GM23338 (cell line): ENCODE data around the gene SLC25A6. TPM values are rescaled to one million over a fixed set of nuclear protein-coding genes. Genes with fewer than 3 reads are reported as not detected.
"Not testable (repeated sequence)": the region's sequence is repeated elsewhere in the genome, so short reads cannot be mapped to it uniquely, and the experiment has no call there.

Experiments
- ATAC-seq: fragments of 200-7000 bp; cut with Tn5 transposase; 3 replicates; pipeline ENCODE4 v1.9.1; 2020
- DNase-seq: peaks from one replicate; pipeline ENCODE4 v3.0.0-alpha.2; 2015; ENCODE audit warnings: low spot score
- H2AFZ ChIP-seq: fragments of 200-600 bp; sonication (generic); 2 replicates; pipeline ENCODE4 v1.8.0; 2016; ENCODE audit warnings: antibody characterized with exemption, mild to moderate bottlenecking, moderate library complexity
- H3F3A ChIP-seq: fragments of 200-600 bp; sonication (generic); replicated peaks from 2 replicates; pipeline ENCODE4 v1.8.0; 2017; ENCODE audit warnings: antibody characterized with exemption, mixed run types, low read depth
- H3K27ac ChIP-seq: fragments of 200-600 bp; sonication (generic); 2 replicates; pipeline ENCODE4 v1.6.1; 2016; ENCODE audit warnings: low read depth
- H3K27me3 ChIP-seq: fragments of 200-600 bp; sonication (generic); 2 replicates; pipeline ENCODE4 v1.8.0; 2016; ENCODE audit warnings: mild to moderate bottlenecking, mixed run types, moderate library complexity; ENCODE audit not compliant: insufficient read depth
- H3K36me3 ChIP-seq: fragments of 200-600 bp; sonication (generic); 2 replicates; pipeline ENCODE4 v1.8.0; 2016; ENCODE audit warnings: mild to moderate bottlenecking; ENCODE audit not compliant: insufficient read depth
- H3K4me1 ChIP-seq: fragments of 200-600 bp; sonication (generic); 2 replicates; pipeline ENCODE4 v1.8.0; 2016; ENCODE audit warnings: mild to moderate bottlenecking, moderate library complexity; ENCODE audit not compliant: insufficient read depth
- H3K4me2 ChIP-seq: fragments of 200-600 bp; sonication (generic); 2 replicates; pipeline ENCODE4 v1.7.1; 2017; ENCODE audit warnings: mixed run types
- H3K4me3 ChIP-seq: fragments of 200-600 bp; sonication (generic); 2 replicates; pipeline ENCODE4 v1.6.1; 2016; ENCODE audit warnings: mixed run types
- H3K79me2 ChIP-seq: fragments of 200-600 bp; sonication (generic); replicated peaks from 2 replicates; pipeline ENCODE4 v1.8.0; 2017; ENCODE audit warnings: mild to moderate bottlenecking; ENCODE audit not compliant: insufficient read depth
- H3K9me2 ChIP-seq: fragments of 200-600 bp; sonication (generic); 2 replicates; pipeline ENCODE4 v1.8.0; 2017; ENCODE audit not compliant: insufficient read depth
- H4K20me1 ChIP-seq: fragments of 200-600 bp; sonication (generic); replicated peaks from 2 replicates; pipeline ENCODE4 v1.8.0; 2017; ENCODE audit warnings: mild to moderate bottlenecking; ENCODE audit not compliant: insufficient read depth
- H3K27ac Mint-ChIP-seq: 2 replicates; pipeline ENCODE4 v1.8.0; 2020; ENCODE audit warnings: inconsistent platforms, mild to moderate bottlenecking, moderate library complexity, mixed read lengths
- H3K27me3 Mint-ChIP-seq: 3 replicates; pipeline ENCODE4 v1.8.0; 2022; ENCODE audit warnings: low read depth, mild to moderate bottlenecking, moderate library complexity, mixed read lengths, inconsistent platforms; ENCODE audit not compliant: insufficient read depth, poor library complexity
- H3K36me3 Mint-ChIP-seq: 3 replicates; pipeline ENCODE4 v1.8.0; 2021; ENCODE audit warnings: low read depth, mild to moderate bottlenecking, inconsistent platforms, moderate library complexity, mixed read lengths
- H3K4me1 Mint-ChIP-seq: 3 replicates; pipeline ENCODE4 v1.8.0; 2020; ENCODE audit warnings: mild to moderate bottlenecking, inconsistent platforms, mixed read lengths
- H3K4me3 Mint-ChIP-seq: 3 replicates; pipeline ENCODE4 v1.8.0; 2021; ENCODE audit warnings: moderate library complexity, mild to moderate bottlenecking, inconsistent platforms, mixed read lengths
- H3K9me3 Mint-ChIP-seq: 3 replicates; pipeline ENCODE4 v1.8.0; 2020; ENCODE audit warnings: moderate library complexity, mild to moderate bottlenecking, inconsistent platforms, mixed read lengths
- CREB1 ChIP-seq: fragments of 250-450 bp; sonication (Bioruptor Pico); IDR thresholded peaks from 2 replicates; pipeline ENCODE4 v1.5.0; 2020; ENCODE audit warnings: low read depth, mild to moderate bottlenecking, moderate library complexity
- CTCF ChIP-seq, 2 experiments: fragments of 200-600 bp in 1 of 2; sonication (generic) in 1 of 2; conservative IDR thresholded peaks; 2 replicates each; pipeline versions ENCODE4 v1.5.1 to v1.6.1; 2016 to 2017; ENCODE audit warnings: antibody characterized with exemption in 2 of 2, low read depth in 2 of 2, mild to moderate bottlenecking in 2 of 2, moderate library complexity in 1 of 2
- EZH2 ChIP-seq: fragments of 200-600 bp; sonication (generic); IDR thresholded peaks from one replicate; pipeline ENCODE4 v1.8.0; 2017; ENCODE audit warnings: antibody characterized with exemption, mild to moderate bottlenecking, low read depth; ENCODE audit not compliant: unreplicated experiment
- EZH2phosphoT487 ChIP-seq: fragments of 200-600 bp; sonication (generic); IDR thresholded peaks from one replicate; pipeline ENCODE4 v1.8.1; 2018; ENCODE audit warnings: antibody characterized with exemption; ENCODE audit not compliant: unreplicated experiment
- JUNB ChIP-seq: IDR thresholded peaks from one replicate; pipeline ENCODE4 v1.6.1; 2016; ENCODE audit warnings: antibody characterized with exemption; ENCODE audit not compliant: unreplicated experiment
- NANOG ChIP-seq: IDR thresholded peaks from 2 replicates; pipeline ENCODE4 v1.6.1; 2016; ENCODE audit warnings: antibody characterized with exemption, borderline replicate concordance
- POLR2AphosphoS5 ChIP-seq: IDR thresholded peaks from 2 replicates; pipeline ENCODE4 v1.6.1; 2016; ENCODE audit warnings: antibody characterized with exemption, low read depth
- REST ChIP-seq: IDR thresholded peaks from one replicate; pipeline ENCODE4 v1.6.1; 2018; ENCODE audit warnings: antibody characterized with exemption; ENCODE audit not compliant: unreplicated experiment
- STAT1 ChIP-seq: IDR thresholded peaks from one replicate; pipeline ENCODE4 v1.6.1; 2016; ENCODE audit warnings: antibody characterized with exemption; ENCODE audit not compliant: unreplicated experiment
- ZNF114 ChIP-seq: fragments of 250-450 bp; sonication (Bioruptor Pico); IDR thresholded peaks from 2 replicates; pipeline ENCODE4 v1.5.0; 2020; ENCODE audit warnings: mild to moderate bottlenecking, moderate library complexity
- ZNF331 ChIP-seq: fragments of 250-450 bp; sonication (Bioruptor Pico); IDR thresholded peaks from 2 replicates; pipeline ENCODE4 v1.5.0; 2020; ENCODE audit warnings: low read depth, mild to moderate bottlenecking, moderate library complexity
- ZNF462 ChIP-seq: fragments of 250-450 bp; sonication (Bioruptor Pico); IDR thresholded peaks from 2 replicates; pipeline ENCODE4 v1.5.0; 2020; ENCODE audit warnings: mild to moderate bottlenecking, moderate library complexity
- polyA plus RNA-seq: library from polyadenylated mRNA; unstranded; fragments of >200 nt; fragmentation: Nextera tagmentation; extraction: Ambion mirVana; gene quantifications from 2 replicates; pipeline ENCODE4 v1.2.1, GENCODE V29; 2016
- total RNA-seq: library from RNA; depleted of rRNA; stranded (reverse); fragments of >200 nt; shearing (Covaris generic); gene quantifications from 2 replicates; pipeline ENCODE4 v1.2.3, GENCODE V29; 2014

Gene SLC25A6
- total and polyA plus RNA-seq, 2 experiments from 2014 or later = 358 to 486 TPM

GRCh38 chrX:1426321-1426720, 34.4 kb upstream of the SLC25A6 start:
- H2AFZ ChIP-seq, DNase-seq, H3K4me3 ChIP-seq, H3K27me3 ChIP-seq, H3K4me1 ChIP-seq, H3K27me3 Mint-ChIP-seq, H3K79me2 ChIP-seq, H3K27ac Mint-ChIP-seq, H4K20me1 ChIP-seq, H3K4me1 Mint-ChIP-seq, H3K4me2 ChIP-seq, H3K27ac ChIP-seq, H3K4me3 Mint-ChIP-seq, H3F3A ChIP-seq, ATAC-seq, H3K9me2 ChIP-seq: not testable (repeated sequence)
- Mint-ChIP-seq H3K9me3 (peaks cover 61% of the 10 kb centered on the region), H3K36me3 (peaks cover 80% of the 10 kb centered on the region)
- peaks cover 31% of the 10 kb centered on the region for H3K36me3 ChIP-seq

- H2AFZ ChIP-seq = no peak overlapping the region
- no peaks in the 10 kb centered on the region for H3K27me3 ChIP-seq
- peaks cover 10% of the 10 kb centered on the region; the same call in 1 of the 2 replicates for H4K20me1 ChIP-seq
- Mint-ChIP-seq H3K4me1 (0 out of 3 replicates have a peak, but pooled peaks cover under 1% of the 10 kb centered on the region), H3K27me3 (peaks cover 10% of the 10 kb centered on the region), H3K27ac (no peak overlapping the region), H3K9me3 (peaks cover 68% of the 10 kb centered on the region), H3K4me3 (no peak overlapping the region), H3K36me3 (peaks cover 87% of the 10 kb centered on the region)
- H3K9me2 ChIP-seq = no peaks in the 10 kb centered on the region
- 0 out of 2 replicates have a peak, but pooled peaks cover 9% of the 10 kb centered on the region for H3F3A ChIP-seq
- H3K4me1 ChIP-seq = no peaks in the 10 kb centered on the region
- no peaks in the 10 kb centered on the region for H3K79me2 ChIP-seq
- no peak overlapping the region for H3K4me3 ChIP-seq
- H3K36me3 ChIP-seq = peaks cover 30% of the 10 kb centered on the region
- ATAC-seq = no peak
- H3K27ac ChIP-seq = no peak overlapping the region
- DNase-seq = no peak
- no peak overlapping the region for H3K4me2 ChIP-seq
- no peak for TF ChIP-seq ZNF114
- TF ChIP-seq CTCF (conservative IDR thresholded peaks at IDR 0.05; ENCODE audit: low read depth in 2 of 2) = no peak
- TF ChIP-seq NANOG = no peak
- TF ChIP-seq CREB1 (CRISPR knock-in tag) = no peak
- TF ChIP-seq POLR2AphosphoS5 = no peak
- TF ChIP-seq JUNB = no peak
- no peak for TF ChIP-seq EZH2
- TF ChIP-seq REST = no peak
- TF ChIP-seq STAT1 = no peak
- TF ChIP-seq ZNF331 (CRISPR knock-in tag) = no peak
- no peak for TF ChIP-seq EZH2phosphoT487
- TF ChIP-seq ZNF462 = no peak
These were observed 33.5 kb upstream of the SLC25A6 start for GRCh38 chrX:1425381-1425780.
